H9 (cell line): ENCODE measurements around the gene SERPINA9. TPM values are rescaled to one million over a fixed set of nuclear protein-coding genes. Genes with fewer than 3 reads are reported as not detected.

ENCODE experiments used
- DNase-seq: peaks from one replicate; pipeline ENCODE4 v3.0.0-alpha.2; 2017
- H2AFZ ChIP-seq: one replicate; pipeline ENCODE4 v1.6.1; 2013; ENCODE audit warnings: mild to moderate bottlenecking, low read length, control low read depth, moderate library complexity
- H2AK5ac ChIP-seq: 2 replicates; pipeline ENCODE4 v1.6.1; 2013; ENCODE audit warnings: low read length, control low read depth, mixed read lengths; ENCODE audit not compliant: insufficient read length
- H2BK120ac ChIP-seq: one replicate; pipeline ENCODE4 v1.6.1; 2013; ENCODE audit warnings: low read depth, mild to moderate bottlenecking, low read length, control low read depth, inconsistent platforms; ENCODE audit not compliant: poor library complexity, severe bottlenecking
- H2BK12ac ChIP-seq: 2 replicates; pipeline ENCODE4 v1.6.1; 2013; ENCODE audit warnings: low read length, control low read depth, mixed read lengths, low read depth; ENCODE audit not compliant: insufficient read length
- H2BK15ac ChIP-seq: 2 replicates; pipeline ENCODE4 v1.6.1; 2013; ENCODE audit warnings: low read depth, low read length, control low read depth
- H2BK20ac ChIP-seq: one replicate; pipeline ENCODE4 v1.6.1; 2013; ENCODE audit warnings: low read depth, mild to moderate bottlenecking, low read length, control low read depth, inconsistent platforms; ENCODE audit not compliant: poor library complexity, severe bottlenecking
- H2BK5ac ChIP-seq: 2 replicates; pipeline ENCODE4 v1.6.1; 2013; ENCODE audit warnings: low read length, control low read depth, mixed read lengths; ENCODE audit not compliant: insufficient read length
- H3K14ac ChIP-seq: 2 replicates; pipeline ENCODE4 v1.6.1; 2013; ENCODE audit warnings: low read length, control low read depth; ENCODE audit not compliant: insufficient read depth
- H3K18ac ChIP-seq: 2 replicates; pipeline ENCODE4 v1.6.1; 2013; ENCODE audit warnings: low read depth, mild to moderate bottlenecking, mixed read lengths, low read length, control low read depth; ENCODE audit not compliant: insufficient read length
- H3K23ac ChIP-seq: 2 replicates; pipeline ENCODE4 v1.6.1; 2013; ENCODE audit warnings: low read length, control low read depth, mixed read lengths, low read depth; ENCODE audit not compliant: insufficient read length
- H3K23me2 ChIP-seq: 2 replicates; pipeline ENCODE4 v1.6.1; 2013; ENCODE audit warnings: low read depth, mild to moderate bottlenecking, mixed read lengths, low read length, control low read depth; ENCODE audit not compliant: insufficient read length, poor library complexity, severe bottlenecking
- H3K27ac ChIP-seq: 2 replicates; pipeline ENCODE4 v1.5.1; 2013; ENCODE audit warnings: low read length, control low read depth, mixed read lengths, low read depth; ENCODE audit not compliant: insufficient read length
- H3K27me3 ChIP-seq: 2 replicates; pipeline ENCODE4 v1.6.1; 2013; ENCODE audit warnings: low read length, control low read depth, inconsistent platforms; ENCODE audit not compliant: insufficient read depth
- H3K4ac ChIP-seq: 2 replicates; pipeline ENCODE4 v1.6.1; 2013; ENCODE audit warnings: low read depth, mild to moderate bottlenecking, control low read depth, inconsistent platforms, low read length, moderate library complexity
- H3K4me1 ChIP-seq: 2 replicates; pipeline ENCODE4 v1.6.1; 2013; ENCODE audit warnings: low read length, control low read depth, inconsistent platforms; ENCODE audit not compliant: insufficient read depth
- H3K4me2 ChIP-seq: 2 replicates; pipeline ENCODE4 v1.6.1; 2013; ENCODE audit warnings: low read length, control low read depth, mixed read lengths; ENCODE audit not compliant: insufficient read length, insufficient read depth
- H3K56ac ChIP-seq: 2 replicates; pipeline ENCODE4 v1.6.1; 2013; ENCODE audit warnings: low read depth, mild to moderate bottlenecking, mixed read lengths, low read length, control low read depth; ENCODE audit not compliant: insufficient read length
- H3K79me1 ChIP-seq: 2 replicates; pipeline ENCODE4 v1.6.1; 2013; ENCODE audit warnings: low read depth, mild to moderate bottlenecking, moderate library complexity, low read length, control low read depth, inconsistent platforms; ENCODE audit not compliant: insufficient read depth, poor library complexity, severe bottlenecking
- H3K79me2 ChIP-seq: 2 replicates; pipeline ENCODE4 v1.6.1; 2013; ENCODE audit warnings: low read length, control low read depth, inconsistent platforms; ENCODE audit not compliant: insufficient read depth
- H3K9ac ChIP-seq: 2 replicates; pipeline ENCODE4 v1.6.1; 2013; ENCODE audit warnings: low read length, control low read depth, mixed read lengths; ENCODE audit not compliant: insufficient read length; ENCODE audit errors: extremely low read depth
- H3K9me3 ChIP-seq: one replicate; pipeline ENCODE4 v1.6.1; 2013; ENCODE audit warnings: low read depth, low read length, inconsistent platforms; ENCODE audit not compliant: control insufficient read depth
- H3T11ph ChIP-seq: one replicate; pipeline ENCODE4 v1.6.1; 2013; ENCODE audit warnings: mild to moderate bottlenecking, low read length, control low read depth, inconsistent platforms
- H4K20me1 ChIP-seq: one replicate; pipeline ENCODE4 v1.6.1; 2013; ENCODE audit not compliant: control insufficient read depth, insufficient read length, insufficient read depth
- H4K5ac ChIP-seq: 2 replicates; pipeline ENCODE4 v1.6.1; 2013; ENCODE audit warnings: low read depth, mild to moderate bottlenecking, mixed read lengths, low read length, control low read depth; ENCODE audit not compliant: insufficient read length
- H4K8ac ChIP-seq: replicated peaks from 2 replicates; pipeline ENCODE4 v1.6.1; 2013; ENCODE audit warnings: low read length, control low read depth, mixed read lengths, low read depth; ENCODE audit not compliant: insufficient read length
- H4K91ac ChIP-seq: 2 replicates; pipeline ENCODE4 v1.6.1; 2013; ENCODE audit warnings: low read depth, mild to moderate bottlenecking, moderate library complexity, mixed read lengths, low read length, control low read depth; ENCODE audit not compliant: insufficient read length
- H3K27ac Mint-ChIP-seq, 3 experiments: 2 replicates in 2 of 3; 3 replicates in 1 of 3; pipeline ENCODE4 v1.8.0; 2020 to 2021; ENCODE audit warnings: mixed read lengths in 3 of 3, mild to moderate bottlenecking in 1 of 3, moderate library complexity in 1 of 3
- H3K27me3 Mint-ChIP-seq: 2 replicates; pipeline ENCODE4 v1.8.0; 2021; ENCODE audit warnings: low read depth, mild to moderate bottlenecking, moderate library complexity, mixed read lengths
- H3K36me3 Mint-ChIP-seq, 3 experiments: 2 replicates in 2 of 3; 3 replicates in 1 of 3; pipeline ENCODE4 v1.8.0; 2020 to 2021; ENCODE audit warnings: low read depth in 3 of 3, mixed read lengths in 3 of 3; ENCODE audit not compliant: insufficient read depth in 1 of 3
- H3K4me1 Mint-ChIP-seq, 2 experiments: 2 replicates each; pipeline ENCODE4 v1.8.0; 2020; ENCODE audit warnings: mixed read lengths in 2 of 2
- H3K4me3 Mint-ChIP-seq, 2 experiments: 2 replicates in 1 of 2; 3 replicates in 1 of 2; pipeline ENCODE4 v1.8.0; 2020 to 2021; ENCODE audit warnings: mild to moderate bottlenecking in 2 of 2, mixed read lengths in 2 of 2, moderate library complexity in 1 of 2
- H3K9me3 Mint-ChIP-seq, 2 experiments: 2 replicates in 1 of 2; 3 replicates in 1 of 2; pipeline ENCODE4 v1.8.0; 2020; ENCODE audit warnings: mild to moderate bottlenecking in 2 of 2, mixed read lengths in 2 of 2, moderate library complexity in 1 of 2
- CTCF ChIP-seq: fragments of 200-600 bp; sonication (generic); conservative IDR thresholded peaks from 3 replicates; pipeline ENCODE4 v1.8.0; 2021; ENCODE audit warnings: antibody characterized with exemption, mild to moderate bottlenecking
- WGBS: extraction: QIAGEN DNeasy Blood & Tissue Kit; methylation state at CpG from one replicate; pipeline ENCODE4 v1.1.7; 2013; ENCODE audit warnings: missing lambda C conversion rate, low lambda C conversion rate, mixed read lengths; ENCODE audit not compliant: insufficient read length; ENCODE audit errors: extremely low coverage; 5-methylcytosine and 5-hydroxymethylcytosine counted together
- total RNA-seq: library from RNA; stranded (reverse); gene quantifications from 2 replicates; pipeline ENCODE4 v1.2.1, GENCODE V29; 2021

SERPINA9 gene
- total RNA-seq, 1 experiment from 2014 or later: not detected

- Mint-ChIP-seq H3K27me3 (peaks cover 13% of the 10 kb centered on the region), H3K9me3 (peaks cover 9 to 11% of the 10 kb centered on the region in 2 experiments), H3K4me3 (no peak overlapping the region), H3K36me3 (peaks cover 0 to 15% (median 2%) of the 10 kb centered on the region in 3 experiments; a peak in 4 of 7 replicates), H3K4me1 (peaks cover 14 to 23% of the 10 kb centered on the region in 2 experiments), H3K27ac (no peak overlapping the region)
- Histone ChIP-seq H3K4me2 (no peak overlapping the region), H3K9me3 (no peaks in the 10 kb centered on the region), H3K56ac (no peak overlapping the region), H3K79me2 (no peaks in the 10 kb centered on the region), H3K79me1 (no peaks in the 10 kb centered on the region), H3T11ph (no peak overlapping the region), H3K27me3 (no peaks in the 10 kb centered on the region), H4K5ac (no peak overlapping the region), H4K20me1 (no peaks in the 10 kb centered on the region), H4K91ac (no peak overlapping the region), H3K14ac (no peak overlapping the region), H3K4ac (no peak overlapping the region), H4K8ac (no peak overlapping the region), H2BK15ac (no peak overlapping the region), H3K18ac (no peak overlapping the region), H3K23ac (no peak overlapping the region), H3K27ac (no peak overlapping the region), H2BK12ac (no peak overlapping the region), H2BK120ac (no peak overlapping the region), H3K4me1 (peaks cover 8% of the 10 kb centered on the region; the same call in 1 of the 2 replicates), H2BK5ac (no peak overlapping the region), H2BK20ac (no peak overlapping the region), H3K9ac (no peak overlapping the region), H2AFZ (no peak overlapping the region), H2AK5ac (no peak overlapping the region), H3K23me2 (no peaks in the 10 kb centered on the region)
- TF ChIP-seq CTCF: no peak
- no CpG with 5 or more reads among the region's 10 CpGs for WGBS
- DNase-seq: no peak
These were observed 41.2 kb upstream of the SERPINA9 start for GRCh38 chr14:94517248-94517640.
